ENCODE measurements around the gene NMBR. TPM values are rescaled to one million over a fixed set of nuclear protein-coding genes. Genes with fewer than 3 reads are reported as not detected.

NMBR gene
- total and polyA plus RNA-seq, 2 of the 8 experiments (the other 6 are each of a cell fraction or from before 2014, with no cell fraction given), result 0.08 TPM; not detected in 1

GRCh38 chr6:142075516-142076101 is 71.3 kb downstream of the NMBR start (continued):
- no peak for TF ChIP-seq RAD21 (IDR thresholded peaks at IDR 0.05 in 1 of 2, conservative IDR thresholded peaks at IDR 0.05 in 1 of 2; ENCODE audit: low read depth in 2 of 2, low read length in 2 of 2)
- no peak for TF ChIP-seq RXRA (IDR thresholded peaks at IDR 0.05; ENCODE audit: insufficient read depth, low read depth, low read length)
- TF ChIP-seq BCL11A (IDR thresholded peaks at IDR 0.05; ENCODE audit: low read depth in 2 of 2, low read length in 2 of 2), result no peak

Measured in H1 (cell line).